SU-DHL-6 (cell line): ENCODE measurements around the gene CAPN15.

ENCODE experiments used
- H2AFZ ChIP-seq: fragments of 200-600 bp; sonication (generic); 2 replicates; pipeline ENCODE4 v1.6.1; 2014; ENCODE audit warnings: low read depth, mild to moderate bottlenecking, moderate library complexity, mixed read lengths, antibody characterized with exemption, low read length; ENCODE audit not compliant: severe bottlenecking
- H3F3A ChIP-seq: fragments of 200-600 bp; shearing (Covaris generic); 2 replicates; pipeline ENCODE4 v1.6.0; 2016; ENCODE audit warnings: antibody characterized with exemption, mild to moderate bottlenecking; ENCODE audit not compliant: insufficient read depth
- H3K27ac ChIP-seq: fragments of 200-600 bp; sonication (generic); 2 replicates; pipeline ENCODE4 v1.5.1; 2016; ENCODE audit warnings: low read depth, mild to moderate bottlenecking, low read length, moderate library complexity, mixed read lengths
- H3K27me3 ChIP-seq: fragments of 200-600 bp; sonication (generic), shearing (Covaris generic); 2 replicates; pipeline ENCODE4 v1.6.0; 2014; ENCODE audit warnings: mild to moderate bottlenecking, low read length
- H3K36me3 ChIP-seq: fragments of 200-600 bp; sonication (generic); 2 replicates; pipeline ENCODE4 v1.6.1; 2014; ENCODE audit warnings: mild to moderate bottlenecking, low read length, mixed read lengths
- H3K4me2 ChIP-seq: fragments of 300-600, 200-600 bp; shearing (Covaris generic), sonication (generic); 2 replicates; pipeline ENCODE4 v1.6.0; 2014; ENCODE audit warnings: low read length, low read depth, mild to moderate bottlenecking; ENCODE audit not compliant: poor library complexity, severe bottlenecking
- H3K4me3 ChIP-seq: fragments of 200-600 bp; sonication (generic); 2 replicates; pipeline ENCODE4 v1.5.1; 2014; ENCODE audit warnings: antibody characterized with exemption, low read length, mild to moderate bottlenecking, mixed read lengths; ENCODE audit not compliant: insufficient read depth, poor library complexity, severe bottlenecking
- H3K79me2 ChIP-seq: fragments of 200-600 bp; sonication (generic); 2 replicates; pipeline ENCODE4 v1.6.1; 2014; ENCODE audit warnings: mild to moderate bottlenecking, low read length, moderate library complexity; ENCODE audit not compliant: insufficient read depth
- H3K9ac ChIP-seq: fragments of 200-600 bp; sonication (generic); 2 replicates; pipeline ENCODE4 v1.7.0; 2014; ENCODE audit warnings: mild to moderate bottlenecking, low read length
- H3K9me2 ChIP-seq: fragments of 200-600 bp; sonication (generic); replicated peaks from 2 replicates; pipeline ENCODE4 v1.6.1; 2014; ENCODE audit warnings: low read length; ENCODE audit not compliant: insufficient read depth
- H3K9me3 ChIP-seq: fragments of 200-600 bp; sonication (generic); 2 replicates; pipeline ENCODE4 v1.6.1; 2014; ENCODE audit warnings: low read length, mixed read lengths; ENCODE audit not compliant: insufficient read depth
- H4K20me1 ChIP-seq: fragments of 200-600 bp; sonication (generic); 2 replicates; pipeline ENCODE4 v1.6.1; 2014; ENCODE audit warnings: low read depth, mild to moderate bottlenecking, antibody characterized with exemption, low read length, moderate library complexity, mixed read lengths
- EZH2phosphoT487 ChIP-seq: fragments of 200-600 bp; sonication (generic), shearing (Covaris generic); conservative IDR thresholded peaks from 2 replicates; pipeline ENCODE4 v1.6.1; 2018; ENCODE audit warnings: mild to moderate bottlenecking, antibody characterized with exemption, low read length, moderate library complexity, mixed read lengths
- TF ChIP-seq, protein P1 (sequence below): fragments of 200-600 bp; sonication (generic); IDR thresholded peaks from one replicate; pipeline ENCODE4 v1.5.1; 2017; ENCODE audit warnings: antibody characterized with exemption, mild to moderate bottlenecking, low read length, moderate library complexity; ENCODE audit not compliant: insufficient read depth, poor library complexity, severe bottlenecking

Gene CAPN15

DNA sequence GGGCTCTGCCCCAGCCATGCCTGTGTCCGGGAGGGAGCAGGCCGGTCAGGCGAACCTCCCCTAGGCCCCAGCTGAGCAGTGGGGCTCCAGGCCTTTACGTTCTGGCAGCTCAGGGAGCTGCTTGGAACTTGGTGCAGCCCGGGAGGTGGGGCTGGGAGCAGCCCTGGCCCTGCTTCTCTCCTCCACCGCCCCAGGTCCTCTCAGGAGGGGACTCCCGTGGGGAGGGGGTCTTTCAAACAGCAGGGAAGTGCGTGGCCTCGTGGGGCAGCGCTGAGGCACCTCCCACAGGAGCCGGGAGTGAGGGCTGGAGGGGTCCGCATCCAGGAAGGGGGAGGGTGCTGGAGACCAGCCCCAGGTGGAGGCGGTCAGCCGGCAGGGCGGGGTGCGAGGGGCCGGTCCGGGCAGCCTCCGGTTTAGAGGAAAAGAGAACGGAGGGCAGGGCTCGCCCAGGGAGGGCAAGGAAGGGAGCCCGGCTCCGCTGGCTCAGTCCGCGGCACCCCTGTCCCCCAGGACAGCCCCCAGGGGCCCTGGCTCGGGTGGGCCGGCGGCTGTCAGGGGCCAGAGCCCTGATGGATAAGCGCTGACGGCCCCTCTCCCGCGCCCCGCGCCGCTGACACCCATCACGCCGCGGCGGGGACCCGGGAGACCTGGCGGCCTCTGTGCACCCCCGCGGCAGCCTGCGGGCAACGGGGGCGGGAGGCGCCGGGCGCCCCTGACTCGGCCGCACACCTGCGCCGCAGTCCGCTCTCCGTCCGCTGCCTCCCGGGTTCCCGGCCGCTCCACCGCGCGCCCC lies 32.1 kb downstream of the CAPN15 start:
- Histone ChIP-seq H3K4me2 (no peak overlapping the region), H3K4me3 (no peak overlapping the region)

DNA sequence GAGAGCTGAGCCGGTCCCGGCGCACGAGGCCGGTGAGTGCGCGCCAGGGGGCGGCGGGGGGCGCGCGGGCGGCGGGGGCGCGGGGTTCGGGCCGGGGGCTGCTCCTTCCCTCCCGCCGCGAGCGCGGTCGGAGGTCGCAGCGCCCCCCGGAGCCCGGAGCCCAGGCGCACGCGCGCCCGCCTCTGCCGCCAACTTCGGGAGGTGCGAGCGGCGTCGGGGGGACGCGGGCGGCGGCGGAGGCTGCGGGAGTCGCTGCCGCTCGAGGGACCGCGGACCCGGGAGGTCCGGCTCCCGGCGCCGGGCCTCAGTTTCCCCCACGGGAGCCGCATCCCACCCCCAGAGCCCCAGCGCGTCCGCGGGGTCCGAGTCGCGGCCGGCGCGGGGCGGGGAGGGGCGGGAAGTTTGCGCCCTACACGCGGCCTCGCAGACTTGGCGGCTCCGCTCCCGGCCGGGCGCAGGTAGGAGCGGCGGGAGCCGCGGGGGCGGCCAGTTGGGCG lies 32.7 kb downstream of the CAPN15 start, which contains the start of gene PRR35:
PRR35 (plus strand) TSS at position 191 of the 497 bp plus-strand sequence. CDS start 2,901 bp downstream, outside the sequence.
- Histone ChIP-seq H3K4me3 (no peak within 1 kb of the TSS), H4K20me1 (no peaks in the 10 kb centered on the region), H3F3A (no peaks in the 10 kb centered on the region), H3K9me2 (no peaks in the 10 kb centered on the region), H3K4me2 (no peak within 1 kb of the TSS), H2AFZ (no peak within 1 kb of the TSS), H3K27me3 (no peaks in the 10 kb centered on the region), H3K9me3 (no peaks in the 10 kb centered on the region), H3K79me2 (no peaks in the 10 kb centered on the region), H3K27ac (no peak within 1 kb of the TSS), H3K36me3 (no peaks in the 10 kb centered on the region), H3K9ac (no peak within 1 kb of the TSS)
- TF ChIP-seq EZH2phosphoT487, result no peak
- TF ChIP-seq, protein P1, sequence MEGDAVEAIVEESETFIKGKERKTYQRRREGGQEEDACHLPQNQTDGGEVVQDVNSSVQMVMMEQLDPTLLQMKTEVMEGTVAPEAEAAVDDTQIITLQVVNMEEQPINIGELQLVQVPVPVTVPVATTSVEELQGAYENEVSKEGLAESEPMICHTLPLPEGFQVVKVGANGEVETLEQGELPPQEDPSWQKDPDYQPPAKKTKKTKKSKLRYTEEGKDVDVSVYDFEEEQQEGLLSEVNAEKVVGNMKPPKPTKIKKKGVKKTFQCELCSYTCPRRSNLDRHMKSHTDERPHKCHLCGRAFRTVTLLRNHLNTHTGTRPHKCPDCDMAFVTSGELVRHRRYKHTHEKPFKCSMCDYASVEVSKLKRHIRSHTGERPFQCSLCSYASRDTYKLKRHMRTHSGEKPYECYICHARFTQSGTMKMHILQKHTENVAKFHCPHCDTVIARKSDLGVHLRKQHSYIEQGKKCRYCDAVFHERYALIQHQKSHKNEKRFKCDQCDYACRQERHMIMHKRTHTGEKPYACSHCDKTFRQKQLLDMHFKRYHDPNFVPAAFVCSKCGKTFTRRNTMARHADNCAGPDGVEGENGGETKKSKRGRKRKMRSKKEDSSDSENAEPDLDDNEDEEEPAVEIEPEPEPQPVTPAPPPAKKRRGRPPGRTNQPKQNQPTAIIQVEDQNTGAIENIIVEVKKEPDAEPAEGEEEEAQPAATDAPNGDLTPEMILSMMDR, result no peak

More for the DNA sequence above, 32.1 kb downstream of the CAPN15 start:
- Histone ChIP-seq H3K36me3 (no peaks in the 10 kb centered on the region), H3K9ac (no peak overlapping the region), H3K79me2 (no peaks in the 10 kb centered on the region), H3K9me3 (no peaks in the 10 kb centered on the region), H4K20me1 (no peaks in the 10 kb centered on the region), H3K27me3 (no peaks in the 10 kb centered on the region), H3K27ac (no peak overlapping the region), H3F3A (no peaks in the 10 kb centered on the region), H3K9me2 (no peaks in the 10 kb centered on the region), H2AFZ (no peak overlapping the region)
- TF ChIP-seq, protein P1, result no peak
- no peak for TF ChIP-seq EZH2phosphoT487

DNA sequence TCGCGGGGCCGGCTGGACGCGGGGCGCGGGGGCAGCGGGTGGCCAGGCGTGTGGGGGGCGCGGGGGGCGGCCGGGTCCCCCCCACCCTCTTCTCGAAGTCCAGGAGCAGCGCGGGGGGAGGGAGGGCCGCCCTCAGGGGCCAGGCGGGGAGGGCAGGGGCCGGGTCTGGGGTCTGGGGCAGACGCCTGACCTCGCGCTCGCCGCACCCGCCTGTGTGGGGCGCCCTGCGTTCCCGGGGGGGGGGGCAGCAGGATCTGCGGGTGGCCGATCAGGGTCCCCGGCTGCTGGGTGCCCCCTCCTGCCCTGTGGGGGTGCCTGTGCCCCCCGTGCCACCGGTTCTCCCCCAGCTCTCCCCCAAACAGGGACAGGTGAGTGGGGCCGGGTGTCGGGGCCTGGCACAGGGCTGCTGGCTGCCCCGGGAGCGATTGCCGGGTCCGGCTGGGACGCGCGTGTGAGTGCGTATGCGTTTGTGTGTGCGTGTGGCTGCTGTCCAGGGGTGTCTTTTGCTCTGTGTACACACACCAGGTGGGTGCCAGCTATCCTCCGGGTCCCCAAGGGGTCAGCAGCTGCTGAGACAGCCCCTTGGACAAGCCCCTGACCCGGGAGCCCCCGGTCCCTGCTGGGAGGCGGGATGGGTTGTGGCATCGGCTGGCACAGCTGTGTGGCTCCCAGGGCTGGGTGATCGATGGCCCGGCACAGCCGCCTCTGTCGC lies 33.3 kb downstream of the CAPN15 start:
- no peaks in the 10 kb centered on the region for H3K9me2 ChIP-seq
- no peaks in the 10 kb centered on the region for H4K20me1 ChIP-seq
- no peak overlapping the region for H3K9ac ChIP-seq
- no peaks in the 10 kb centered on the region for H3K79me2 ChIP-seq
- H3K4me2 ChIP-seq, result no peak overlapping the region
- H3K36me3 ChIP-seq, result no peaks in the 10 kb centered on the region
- no peak overlapping the region for H2AFZ ChIP-seq
- no peaks in the 10 kb centered on the region for H3K27me3 ChIP-seq
- no peak overlapping the region for H3K27ac ChIP-seq
- no peaks in the 10 kb centered on the region for H3K9me3 ChIP-seq
- no peaks in the 10 kb centered on the region for H3F3A ChIP-seq
- no peak overlapping the region for H3K4me3 ChIP-seq
- TF ChIP-seq, protein P1, result no peak
- TF ChIP-seq EZH2phosphoT487, result no peak
